ENCODE data around the gene NHSL1.
A peak's percentile ranks its signal among the peaks of the same experiment; 100 is the strongest.

NHSL1 gene

GRCh38 chr6:138456401-138456790, 42.9 kb downstream of the NHSL1 start:
- no peak for DNase-seq (ENCODE audit: low read depth in 2 of 2)

- DNase-seq (ENCODE audit: low read depth in 2 of 2): no peak
Measured at GRCh38 chr6:138455746-138456400, 43.4 kb downstream of the NHSL1 start.

- DNase-seq (ENCODE audit: low read depth in 2 of 2): peak in 1 of 2 donors; percentile 4
Measured at GRCh38 chr6:138454981-138455706, 44.1 kb downstream of the NHSL1 start.

- DNase-seq (ENCODE audit: low read depth in 2 of 2): no peak
Measured at GRCh38 chr6:138451043-138451442, 48.3 kb downstream of the NHSL1 start.

GRCh38 chr6:138450445-138450844, 48.8 kb downstream of the NHSL1 start:
- no peak for DNase-seq (ENCODE audit: low read depth in 2 of 2)

GRCh38 chr6:138446821-138447220, 52.5 kb downstream of the NHSL1 start:
- DNase-seq (ENCODE audit: low read depth in 2 of 2): no peak

- DNase-seq (ENCODE audit: low read depth in 2 of 2): no peak
Measured at GRCh38 chr6:138443979-138444378, 55.3 kb downstream of the NHSL1 start.

- DNase-seq (ENCODE audit: low read depth in 2 of 2): no peak
Measured at GRCh38 chr6:138442663-138443062, 56.6 kb downstream of the NHSL1 start.

- DNase-seq (ENCODE audit: low read depth in 2 of 2): no peak
Measured at GRCh38 chr6:138441965-138442364, 57.3 kb downstream of the NHSL1 start.

GRCh38 chr6:138440758-138441357, 58.4 kb downstream of the NHSL1 start:
- DNase-seq (ENCODE audit: low read depth in 2 of 2): no peak

GRCh38 chr6:138440296-138440695, 59.0 kb downstream of the NHSL1 start:
- DNase-seq (ENCODE audit: low read depth in 2 of 2): no peak

- no peak for DNase-seq (ENCODE audit: low read depth in 2 of 2)
Measured at GRCh38 chr6:138439546-138439945, 59.7 kb downstream of the NHSL1 start.

- DNase-seq (ENCODE audit: low read depth in 2 of 2): no peak
Measured at GRCh38 chr6:138434925-138435324, 64.4 kb downstream of the NHSL1 start.

- DNase-seq (ENCODE audit: low read depth in 2 of 2): no peak
Measured at GRCh38 chr6:138434096-138434495, 65.2 kb downstream of the NHSL1 start.

- DNase-seq (ENCODE audit: low read depth in 2 of 2): no peak
Measured at GRCh38 chr6:138432063-138432356, 67.3 kb downstream of the NHSL1 start.

- no peak for DNase-seq (ENCODE audit: low read depth in 2 of 2)
Measured at GRCh38 chr6:138431256-138432062, 67.8 kb downstream of the NHSL1 start.

- no peak for DNase-seq (ENCODE audit: low read depth in 2 of 2)
Measured at GRCh38 chr6:138430361-138431145, 68.7 kb downstream of the NHSL1 start.

GRCh38 chr6:138429761-138430160, 69.5 kb downstream of the NHSL1 start:
- no peak for DNase-seq (ENCODE audit: low read depth in 2 of 2)

- DNase-seq (ENCODE audit: low read depth in 2 of 2): no peak
Measured at GRCh38 chr6:138428944-138429598, 70.2 kb downstream of the NHSL1 start.

- no peak for DNase-seq (ENCODE audit: low read depth in 2 of 2)
Measured at GRCh38 chr6:138427701-138428100, 71.6 kb downstream of the NHSL1 start.

GRCh38 chr6:138426500-138427123, 72.7 kb downstream of the NHSL1 start:
- no peak for DNase-seq (ENCODE audit: low read depth in 2 of 2)

Data from stimulated activated CD4-positive, alpha-beta T cell treated with anti-CD3 and anti-CD28 coated beads, Interleukin-1b, Interleukin-23, amount 100 ng/mL, for 1 hour (primary cell).